Activated T-helper 17 cell treated with anti-CD3 and anti-CD28 coated beads, Interleukin-2, amount 50 U/mL, for 72 hours (primary cell): ENCODE data around the gene SCD. TPM values are rescaled to one million over a fixed set of nuclear protein-coding genes. Genes with fewer than 3 reads are reported as not detected.
"Not testable (repeated sequence)": the region's sequence is repeated elsewhere in the genome, so short reads cannot be mapped to it uniquely, and the experiment has no call there.

Experiments
- ATAC-seq: fragments of 150-1000 bp; cut with Tn5 transposase; replicated peaks from 2 replicates; pipeline ENCODE4 v1.10.0; 2021; ENCODE audit warnings: mild to moderate bottlenecking, moderate library complexity
- H3K27ac Mint-ChIP-seq: one replicate; pipeline ENCODE4 v1.8.0; 2022; ENCODE audit warnings: mixed read lengths
- H3K27me3 Mint-ChIP-seq: one replicate; pipeline ENCODE4 v1.8.0; 2022; ENCODE audit warnings: mixed read lengths
- H3K36me3 Mint-ChIP-seq: one replicate; pipeline ENCODE4 v1.8.0; 2022; ENCODE audit warnings: low read depth, mild to moderate bottlenecking, mixed read lengths
- H3K4me1 Mint-ChIP-seq: one replicate; pipeline ENCODE4 v1.8.0; 2022; ENCODE audit warnings: mixed read lengths
- H3K4me3 Mint-ChIP-seq: one replicate; pipeline ENCODE4 v1.8.0; 2022; ENCODE audit warnings: mild to moderate bottlenecking, mixed read lengths
- H3K9me3 Mint-ChIP-seq: one replicate; pipeline ENCODE4 v1.8.0; 2022; ENCODE audit warnings: mixed read lengths
- total RNA-seq, 2 donors: library from RNA; stranded (reverse); gene quantifications; one replicate each; pipeline ENCODE4 v1.2.3, GENCODE V29; 2022

Gene SCD
- total RNA-seq, 2 donors from 2014 or later, result 99.1 to 160 TPM

GRCh38 chr10:100362570-100363496, 15.8 kb downstream of the SCD start:
- H3K36me3 Mint-ChIP-seq, result peaks cover 68% of the 10 kb centered on the region
- no peak overlapping the region for H3K4me3 Mint-ChIP-seq
- no peaks in the 10 kb centered on the region for H3K27me3 Mint-ChIP-seq
- ATAC-seq, result no peak
- H3K27ac Mint-ChIP-seq, result no peak overlapping the region
- H3K4me1 Mint-ChIP-seq, result peaks cover 13% of the 10 kb centered on the region
- no peaks in the 10 kb centered on the region for H3K9me3 Mint-ChIP-seq

GRCh38 chr10:100364175-100364574, 17.1 kb downstream of the SCD start:
- ATAC-seq, result no peak
- no peak overlapping the region for H3K4me3 Mint-ChIP-seq
- no peaks in the 10 kb centered on the region for H3K27me3 Mint-ChIP-seq
- no peak overlapping the region for H3K27ac Mint-ChIP-seq
- peaks cover 9% of the 10 kb centered on the region for H3K4me1 Mint-ChIP-seq
- H3K36me3 Mint-ChIP-seq, result peaks cover 58% of the 10 kb centered on the region
- H3K9me3 Mint-ChIP-seq, result no peaks in the 10 kb centered on the region

DNA sequence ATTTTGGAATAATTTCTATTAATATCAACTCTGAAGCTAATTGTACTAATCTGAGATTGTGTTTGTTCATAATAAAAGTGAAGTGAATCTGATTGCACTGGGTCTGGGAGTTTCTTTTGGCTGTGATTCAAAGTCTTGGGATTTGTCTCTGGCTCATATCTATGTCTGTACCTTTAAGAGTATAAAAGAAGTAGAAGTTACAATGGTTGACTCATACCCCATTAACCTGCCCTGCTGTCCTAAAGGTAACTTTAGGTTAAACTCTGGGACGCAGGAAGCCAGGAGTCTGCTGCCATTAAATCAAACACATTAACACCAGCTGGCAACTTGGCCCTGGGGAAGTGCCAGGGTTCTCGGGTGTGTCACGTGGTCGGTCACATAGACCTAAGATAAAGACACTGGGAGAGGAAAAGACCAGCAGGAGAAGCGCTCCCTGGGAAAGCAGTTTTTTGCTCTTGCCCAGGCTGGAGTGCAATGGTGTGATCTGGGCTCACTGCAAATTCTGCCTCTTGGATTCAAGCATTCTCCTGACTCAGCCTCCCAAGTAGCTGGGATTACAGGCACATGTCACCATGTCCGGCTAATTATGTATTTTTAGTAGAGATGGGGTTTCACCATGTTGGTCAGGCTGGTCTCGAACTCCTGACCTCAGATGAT, 17.8 kb downstream of the SCD start:
- no peak overlapping the region for H3K27ac Mint-ChIP-seq
- H3K9me3 Mint-ChIP-seq, result no peaks in the 10 kb centered on the region
- peaks cover 51% of the 10 kb centered on the region for H3K36me3 Mint-ChIP-seq
- ATAC-seq, result peak; percentile 18
- H3K27me3 Mint-ChIP-seq, result no peaks in the 10 kb centered on the region
- H3K4me1 Mint-ChIP-seq, result peaks cover 5% of the 10 kb centered on the region
- no peak overlapping the region for H3K4me3 Mint-ChIP-seq

- no peak overlapping the region for H3K27ac Mint-ChIP-seq
- no peak for ATAC-seq
- peaks cover 18% of the 10 kb centered on the region for H3K4me1 Mint-ChIP-seq
- H3K36me3 Mint-ChIP-seq, result peaks cover 17% of the 10 kb centered on the region
- no peaks in the 10 kb centered on the region for H3K27me3 Mint-ChIP-seq
- no peaks in the 10 kb centered on the region for H3K9me3 Mint-ChIP-seq
- no peak overlapping the region for H3K4me3 Mint-ChIP-seq
Observed at GRCh38 chr10:100368721-100369120, 21.7 kb downstream of the SCD start.

DNA sequence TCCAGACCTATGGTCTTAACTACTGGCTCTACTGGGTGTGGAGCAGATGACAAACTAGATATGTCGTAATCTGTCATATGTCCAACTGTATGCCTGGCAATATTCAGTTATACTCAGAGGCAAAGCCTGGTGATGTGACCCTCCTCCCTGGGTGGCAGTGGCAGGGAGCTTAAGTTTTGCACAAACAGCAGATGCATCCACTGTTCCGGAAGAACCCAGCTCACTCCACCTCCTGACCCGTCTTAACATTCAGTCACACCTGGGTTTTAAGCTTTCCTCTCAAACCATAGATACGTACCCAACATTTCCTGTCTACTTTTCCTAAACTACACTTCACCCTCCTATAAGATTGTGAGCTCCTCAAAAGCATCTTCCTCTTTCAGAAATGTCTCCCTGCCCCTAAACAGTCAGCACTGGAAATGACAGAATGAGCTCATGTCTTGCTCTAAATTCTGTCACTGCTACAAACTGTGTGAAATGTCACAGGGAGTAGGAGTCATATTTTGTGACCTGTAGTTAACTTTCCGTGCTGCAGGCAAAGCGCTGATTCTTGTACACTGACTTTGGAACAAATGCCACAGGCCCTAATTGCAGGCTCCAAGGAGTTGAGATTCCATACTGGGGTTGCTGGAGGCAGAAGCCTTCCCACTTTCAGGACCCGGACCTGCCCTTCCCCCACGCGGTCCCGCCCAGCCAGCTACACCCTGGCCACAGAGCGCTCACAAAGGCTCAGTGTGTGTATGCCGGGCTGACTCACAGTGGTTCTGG, 23.9 kb downstream of the SCD start:
- Mint-ChIP-seq H3K4me3 (no peak overlapping the region), H3K4me1 (peaks cover 18% of the 10 kb centered on the region), H3K27me3 (no peaks in the 10 kb centered on the region), H3K27ac (peak overlapping the region; percentile 78), H3K9me3 (no peaks in the 10 kb centered on the region), H3K36me3 (peaks cover 4% of the 10 kb centered on the region)
- peak; percentile 57 for ATAC-seq

GRCh38 chr10:100371482-100372027, 24.5 kb downstream of the SCD start:
- Mint-ChIP-seq H3K4me3 (no peak overlapping the region), H3K27ac (peak overlapping the region; percentile 78)

DNA sequence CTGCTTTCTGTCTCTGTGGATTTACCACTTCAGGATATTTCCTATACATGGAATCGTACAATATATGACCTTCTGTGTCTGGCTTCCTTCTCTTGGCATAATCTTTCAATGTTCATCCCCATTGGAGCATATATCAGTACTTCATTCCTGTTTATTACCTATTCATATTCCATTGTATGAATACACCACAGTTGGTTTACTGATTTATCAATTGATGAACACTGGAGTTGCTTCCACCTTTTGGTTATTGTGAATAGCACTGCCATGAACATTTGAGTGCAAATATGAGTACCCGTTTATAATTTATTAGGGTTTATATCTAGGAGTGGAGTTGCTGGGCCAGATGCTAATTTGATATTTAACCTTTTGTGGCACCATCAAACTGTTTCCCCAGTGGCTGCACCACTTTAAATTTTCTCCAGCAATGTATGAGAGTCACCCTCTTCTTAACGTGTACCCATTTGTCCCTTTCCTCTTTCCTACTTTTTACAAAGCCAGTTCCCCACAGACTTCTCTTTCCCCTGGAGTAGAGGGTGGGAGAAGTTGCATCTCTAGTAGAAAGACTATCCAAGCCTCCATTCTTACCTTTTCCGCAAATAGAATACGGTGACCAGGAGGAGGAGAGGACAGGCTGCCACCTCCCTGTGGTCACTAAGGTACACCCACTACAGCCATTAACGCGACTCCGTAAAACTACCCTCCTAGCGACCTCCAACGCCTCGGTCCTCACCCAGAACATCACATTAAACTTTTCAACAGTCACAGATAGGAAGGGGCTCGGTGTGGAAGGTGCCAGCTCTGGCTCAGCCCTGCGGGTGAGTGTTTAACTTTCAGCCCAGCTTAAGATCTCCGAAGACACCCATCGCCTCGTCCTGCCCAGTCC, 25.6 kb downstream of the SCD start:
- Mint-ChIP-seq H3K9me3 (no peaks in the 10 kb centered on the region), H3K27me3 (no peaks in the 10 kb centered on the region), H3K4me3 (no peak overlapping the region), H3K4me1 (peaks cover 13% of the 10 kb centered on the region), H3K27ac (no peak overlapping the region), H3K36me3 (peaks cover 4% of the 10 kb centered on the region)
- ATAC-seq, result no peak

More at GRCh38 chr10:100371482-100372027, 24.5 kb downstream of the SCD start:
- no peaks in the 10 kb centered on the region for H3K9me3 Mint-ChIP-seq
- H3K36me3 Mint-ChIP-seq, result peaks cover 4% of the 10 kb centered on the region
- no peak for ATAC-seq
- peaks cover 16% of the 10 kb centered on the region for H3K4me1 Mint-ChIP-seq
- H3K27me3 Mint-ChIP-seq, result no peaks in the 10 kb centered on the region

DNA sequence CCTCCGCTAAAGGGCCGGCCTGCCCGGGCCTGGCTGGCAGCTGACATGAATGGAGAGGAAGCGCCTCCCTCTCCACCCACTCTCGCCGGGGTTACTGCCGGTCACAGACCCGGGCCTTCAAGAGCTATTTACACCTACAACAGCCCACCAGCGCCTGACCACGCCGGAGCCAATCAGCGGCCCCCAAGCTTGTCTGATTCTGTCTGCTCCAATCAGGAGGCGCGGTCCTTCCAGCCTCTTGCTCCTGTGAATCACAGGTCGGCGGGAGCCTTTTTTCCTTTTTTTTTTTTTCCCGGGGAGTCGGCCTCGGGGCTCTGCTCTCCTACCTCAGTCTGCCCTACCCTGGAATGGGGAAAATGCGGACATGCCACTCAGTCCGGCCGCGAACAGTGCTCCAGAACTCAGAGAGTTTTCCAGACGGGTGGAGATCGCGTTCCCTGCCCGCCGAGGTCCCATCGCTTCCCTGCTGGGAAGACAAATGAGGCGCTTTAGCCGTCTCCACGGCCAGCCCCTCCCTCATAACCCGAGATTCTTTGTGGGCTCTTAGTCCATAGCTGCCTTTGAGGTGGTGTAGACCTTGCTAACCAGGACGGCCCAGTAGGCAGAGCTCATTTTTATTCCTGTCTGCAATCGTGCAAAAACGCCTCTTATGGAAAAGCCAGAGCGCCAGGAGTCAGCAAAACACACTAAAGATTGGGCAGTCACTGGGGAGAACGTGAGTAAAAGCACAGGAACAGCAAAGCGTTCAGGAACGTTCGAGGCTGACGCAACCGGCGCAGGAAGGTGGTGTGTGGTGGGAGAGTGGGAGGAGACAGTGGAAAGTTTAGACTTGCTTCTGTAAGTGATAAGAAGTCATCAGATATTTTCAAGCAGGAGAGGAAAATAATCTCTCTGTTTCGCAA, 26.5 kb downstream of the SCD start:
- peak; percentile 88 for ATAC-seq
- Mint-ChIP-seq H3K36me3 (peaks cover 4% of the 10 kb centered on the region), H3K4me1 (peaks cover 13% of the 10 kb centered on the region), H3K27ac (no peak overlapping the region), H3K9me3 (no peaks in the 10 kb centered on the region), H3K4me3 (no peak overlapping the region), H3K27me3 (no peaks in the 10 kb centered on the region)

DNA sequence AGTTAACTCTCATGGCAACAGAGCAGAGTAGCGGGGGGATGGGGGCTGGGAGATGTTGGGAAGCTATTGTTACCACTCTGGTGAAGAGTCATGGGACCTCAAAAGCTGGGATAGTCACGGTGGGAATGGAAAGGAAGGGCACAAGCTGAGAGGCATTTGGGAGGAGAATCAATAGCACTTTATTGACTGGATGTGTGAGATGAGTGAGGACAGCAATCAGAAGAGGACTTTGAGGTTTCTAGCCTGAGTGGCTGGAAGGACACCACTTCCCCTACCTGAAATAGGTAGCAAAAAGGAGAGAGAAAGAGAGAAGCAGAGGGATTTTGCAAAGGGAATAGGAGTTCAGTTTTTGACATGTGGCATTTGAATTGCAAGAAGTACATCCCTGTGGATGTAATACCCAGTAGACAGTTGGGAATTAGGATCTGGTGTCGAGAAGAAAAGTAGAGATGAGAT, 27.2 kb downstream of the SCD start:
- no peaks in the 10 kb centered on the region for H3K9me3 Mint-ChIP-seq
- H3K27ac Mint-ChIP-seq, result no peak overlapping the region
- no peaks in the 10 kb centered on the region for H3K27me3 Mint-ChIP-seq
- H3K4me3 Mint-ChIP-seq, result no peak overlapping the region
- ATAC-seq, result no peak
- peaks cover 13% of the 10 kb centered on the region for H3K4me1 Mint-ChIP-seq
- H3K36me3 Mint-ChIP-seq, result peaks cover 4% of the 10 kb centered on the region

- not testable (repeated sequence) for H3K9me3 Mint-ChIP-seq, H3K27me3 Mint-ChIP-seq, H3K4me3 Mint-ChIP-seq, ATAC-seq, H3K36me3 Mint-ChIP-seq, H3K27ac Mint-ChIP-seq
- H3K4me1 Mint-ChIP-seq, result peaks cover 13% of the 10 kb centered on the region
Observed at GRCh38 chr10:100374677-100375353, 27.8 kb downstream of the SCD start.

DNA sequence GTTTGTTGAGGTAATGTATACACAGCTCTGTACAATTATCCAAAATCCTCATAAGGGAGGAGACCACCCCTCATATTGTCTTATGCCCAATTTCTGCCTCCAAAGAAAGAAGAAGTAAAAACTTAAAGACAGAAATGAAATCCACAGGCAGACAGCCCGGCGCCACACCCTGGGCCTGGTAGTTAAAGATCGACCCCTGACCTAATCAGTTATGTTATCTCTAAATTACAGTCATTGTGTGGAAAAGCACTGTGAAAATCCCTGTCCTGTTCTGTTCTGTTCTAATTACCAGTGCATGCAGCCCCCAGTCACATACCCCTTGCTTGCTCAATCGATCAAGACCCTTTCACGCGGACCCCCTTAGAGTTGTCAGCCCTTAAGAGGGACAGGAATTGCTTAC, 29.6 kb downstream of the SCD start:
- not testable (repeated sequence) for H3K4me3 Mint-ChIP-seq, H3K4me1 Mint-ChIP-seq

DNA sequence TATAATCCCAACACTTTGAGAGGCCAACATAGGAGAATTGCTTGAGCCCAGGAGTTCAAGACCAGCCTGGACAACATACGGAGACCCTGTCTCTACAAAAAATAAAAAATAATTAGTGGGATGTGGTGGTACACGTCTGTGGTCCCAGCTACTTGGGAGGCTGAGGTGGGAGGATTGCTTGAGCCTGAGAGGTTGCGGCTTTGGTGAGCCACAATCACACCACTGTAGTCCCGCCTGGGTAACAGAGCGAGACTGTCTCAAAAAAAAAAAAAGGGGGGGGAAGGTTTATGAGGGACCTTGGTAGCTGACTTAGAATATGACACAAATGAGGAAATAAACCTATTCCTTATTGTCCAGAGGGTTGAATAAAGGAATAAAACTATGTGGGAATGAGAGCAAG, 30.8 kb downstream of the SCD start:
- Mint-ChIP-seq H3K4me3 (no peak overlapping the region), H3K4me1 (no peaks in the 10 kb centered on the region), H3K27me3 (no peaks in the 10 kb centered on the region), H3K27ac (no peak overlapping the region), H3K9me3 (no peaks in the 10 kb centered on the region), H3K36me3 (peaks cover 22% of the 10 kb centered on the region)
- ATAC-seq, result no peak

More for the DNA sequence above, 29.6 kb downstream of the SCD start:
- H3K27ac Mint-ChIP-seq, H3K9me3 Mint-ChIP-seq, ATAC-seq, H3K27me3 Mint-ChIP-seq: not testable (repeated sequence)
- H3K36me3 Mint-ChIP-seq, result peaks cover 10% of the 10 kb centered on the region
